ENCODE results near the gene GPANK1. TPM values are rescaled to one million over a fixed set of nuclear protein-coding genes. Genes with fewer than 3 reads are reported as not detected.
"Not testable (repeated sequence)": the region's sequence is repeated elsewhere in the genome, so short reads cannot be mapped to it uniquely, and the experiment has no call there.

The GPANK1 gene
- 10 to 100 TPM; 33.3 to 37.0 TPM for total RNA-seq

DNA sequence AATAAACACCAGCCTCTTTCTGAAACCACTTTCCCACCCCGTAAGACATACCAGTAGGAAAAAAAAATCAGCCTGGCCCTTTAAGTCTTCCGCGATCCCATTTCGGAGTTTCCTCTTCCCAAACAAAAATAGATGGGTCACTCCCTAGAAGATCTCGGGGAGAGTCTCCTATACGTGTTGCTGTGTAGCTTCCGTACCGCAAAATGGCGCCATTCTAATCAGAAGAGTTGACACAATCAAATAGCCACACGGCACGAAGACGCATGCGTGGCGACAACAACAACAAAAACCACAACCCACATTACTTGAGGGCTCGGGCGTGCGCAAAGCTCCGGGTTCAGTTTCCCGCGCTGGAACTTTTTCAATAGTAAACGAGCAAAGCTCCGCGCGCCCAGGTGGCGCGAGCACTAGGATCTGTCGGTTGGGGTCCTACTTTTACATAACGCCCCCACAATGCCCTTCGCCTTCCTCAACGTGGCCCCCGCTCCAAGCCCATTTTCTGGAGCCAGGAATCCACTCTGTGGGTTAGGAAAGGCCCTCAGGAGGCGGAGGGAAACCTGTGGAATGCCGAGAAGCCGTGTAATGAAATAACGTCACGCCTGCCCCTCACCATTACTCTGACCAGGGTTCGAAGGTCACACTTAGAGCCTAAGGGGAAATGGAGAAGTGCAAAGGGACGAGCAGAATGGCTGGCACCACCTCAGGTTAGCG, at the start of gene GPANK1:
Gene GPANK1, minus strand, starts transcription at position 208 of the 711 bp plus-strand sequence. CDS start 519 bp downstream, outside the sequence.
- H3K9me3 Mint-ChIP-seq, result no peaks in the 10 kb centered on the region
- H3K36me3 Mint-ChIP-seq, result peaks cover 69% of the 10 kb centered on the region
- H3K4me3 Mint-ChIP-seq, result peak within 1 kb of the TSS; percentile 96
- H3K4me1 Mint-ChIP-seq, result peaks cover 51% of the 10 kb centered on the region
- H3K27ac Mint-ChIP-seq, result peak within 1 kb of the TSS; percentile 97
- DNase-seq, result peak; percentile 86
- no peaks in the 10 kb centered on the region for H3K27me3 Mint-ChIP-seq

DNA sequence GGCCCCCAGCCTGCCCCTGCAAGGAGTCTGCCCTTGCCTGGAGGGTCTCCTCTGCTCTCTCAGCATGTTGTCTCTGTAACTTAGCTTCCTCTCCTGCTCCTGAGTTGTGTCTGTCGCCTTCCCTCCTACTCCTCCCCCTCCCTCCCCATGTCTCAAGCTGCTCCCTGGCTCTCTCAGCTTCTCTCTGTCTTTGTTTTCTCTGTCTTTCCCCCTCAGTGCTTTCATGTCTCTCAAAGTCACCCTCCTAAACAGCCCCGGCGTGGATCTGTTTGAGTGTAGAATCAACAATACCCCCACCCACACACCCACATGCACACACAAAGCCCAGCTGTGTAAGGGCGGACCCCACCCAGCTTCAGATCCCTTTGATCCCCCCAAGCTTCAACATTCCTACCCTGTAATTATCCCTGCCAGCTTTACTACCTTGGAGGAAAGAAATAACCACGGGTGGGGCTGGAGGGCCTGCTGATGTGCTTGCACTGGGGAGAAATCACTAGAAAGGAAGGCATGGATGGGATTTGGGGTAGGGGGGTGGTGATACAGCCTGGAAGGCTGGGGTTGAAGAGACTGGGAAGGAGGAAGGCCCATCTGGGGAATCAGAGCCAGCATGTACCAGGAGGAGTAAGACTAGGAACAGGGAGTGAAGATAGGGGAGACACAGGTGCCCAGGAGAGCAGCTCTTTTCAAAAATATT, 49.3 kb upstream of the GPANK1 start:
- Mint-ChIP-seq H3K4me1 (peaks cover 12% of the 10 kb centered on the region), H3K27ac (no peak overlapping the region), H3K27me3 (no peaks in the 10 kb centered on the region), H3K4me3 (no peak overlapping the region), H3K9me3 (no peaks in the 10 kb centered on the region), H3K36me3 (no peaks in the 10 kb centered on the region)
- no peak for DNase-seq

DNA sequence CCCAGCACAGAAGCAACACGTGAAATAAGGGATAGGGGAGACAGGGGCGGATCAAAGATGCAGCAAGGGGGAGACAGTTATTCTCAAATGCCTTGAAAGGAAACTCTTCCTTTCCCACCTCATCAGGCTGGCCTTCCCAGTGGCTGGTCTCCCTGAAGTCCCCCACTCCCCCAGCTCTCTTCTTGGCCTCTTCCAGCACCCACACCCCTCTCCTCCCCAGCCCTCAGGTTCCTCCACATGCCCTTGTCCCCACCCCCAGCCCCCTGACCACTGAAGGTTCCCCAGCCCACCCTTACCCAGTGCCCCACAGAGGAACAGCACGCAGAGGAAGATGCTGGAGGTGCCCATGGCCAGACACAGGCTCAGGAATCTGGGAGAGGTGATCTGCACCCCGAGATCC, 48.7 kb upstream of the GPANK1 start:
- no peaks in the 10 kb centered on the region for H3K27me3 Mint-ChIP-seq
- DNase-seq, result no peak
- H3K27ac Mint-ChIP-seq, result no peak overlapping the region
- H3K9me3 Mint-ChIP-seq, result no peaks in the 10 kb centered on the region
- no peaks in the 10 kb centered on the region for H3K36me3 Mint-ChIP-seq
- H3K4me3 Mint-ChIP-seq, result no peak overlapping the region
- peaks cover 12% of the 10 kb centered on the region for H3K4me1 Mint-ChIP-seq

GRCh38 chr6:31712296-31712695, 47.5 kb upstream of the GPANK1 start:
- DNase-seq, result no peak
- H3K36me3 Mint-ChIP-seq, result no peaks in the 10 kb centered on the region
- no peaks in the 10 kb centered on the region for H3K27me3 Mint-ChIP-seq
- no peak overlapping the region for H3K4me3 Mint-ChIP-seq
- no peaks in the 10 kb centered on the region for H3K9me3 Mint-ChIP-seq
- H3K4me1 Mint-ChIP-seq, result peaks cover 12% of the 10 kb centered on the region
- H3K27ac Mint-ChIP-seq, result no peak overlapping the region

DNA sequence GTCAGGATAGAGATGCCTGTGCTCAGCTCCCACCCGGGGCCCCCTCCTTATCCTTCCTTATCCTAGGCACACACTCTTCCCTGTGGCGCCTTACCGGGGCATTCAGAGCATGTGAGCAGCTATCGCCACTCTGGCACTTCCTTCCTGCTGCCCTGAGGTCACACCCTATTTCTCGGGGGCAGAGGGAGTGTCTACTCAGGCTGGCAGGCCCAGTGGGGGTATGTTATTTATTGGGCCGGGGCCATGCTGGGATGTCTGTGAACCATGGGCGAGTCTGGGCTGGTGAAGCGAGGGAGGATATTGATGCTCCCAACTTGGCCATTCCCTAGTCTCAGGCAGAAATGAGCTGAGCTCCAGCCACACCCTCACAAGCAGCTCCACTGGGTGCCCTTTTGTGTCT, 46.4 kb upstream of the GPANK1 start:
- H3K4me3 Mint-ChIP-seq, result peak overlapping the region; percentile 1
- DNase-seq, result no peak
- H3K9me3 Mint-ChIP-seq, result no peaks in the 10 kb centered on the region
- H3K27ac Mint-ChIP-seq, result no peak overlapping the region
- no peaks in the 10 kb centered on the region for H3K27me3 Mint-ChIP-seq
- H3K4me1 Mint-ChIP-seq, result peaks cover 12% of the 10 kb centered on the region
- no peaks in the 10 kb centered on the region for H3K36me3 Mint-ChIP-seq

- no peak overlapping the region for H3K4me3 Mint-ChIP-seq
- no peaks in the 10 kb centered on the region for H3K27me3 Mint-ChIP-seq
- H3K9me3 Mint-ChIP-seq, result no peaks in the 10 kb centered on the region
- DNase-seq, result no peak
- H3K36me3 Mint-ChIP-seq, result no peaks in the 10 kb centered on the region
- H3K27ac Mint-ChIP-seq, result no peak overlapping the region
- peaks cover 12% of the 10 kb centered on the region for H3K4me1 Mint-ChIP-seq
These were observed 45.9 kb upstream of the GPANK1 start for GRCh38 chr6:31710523-31711219.

DNA sequence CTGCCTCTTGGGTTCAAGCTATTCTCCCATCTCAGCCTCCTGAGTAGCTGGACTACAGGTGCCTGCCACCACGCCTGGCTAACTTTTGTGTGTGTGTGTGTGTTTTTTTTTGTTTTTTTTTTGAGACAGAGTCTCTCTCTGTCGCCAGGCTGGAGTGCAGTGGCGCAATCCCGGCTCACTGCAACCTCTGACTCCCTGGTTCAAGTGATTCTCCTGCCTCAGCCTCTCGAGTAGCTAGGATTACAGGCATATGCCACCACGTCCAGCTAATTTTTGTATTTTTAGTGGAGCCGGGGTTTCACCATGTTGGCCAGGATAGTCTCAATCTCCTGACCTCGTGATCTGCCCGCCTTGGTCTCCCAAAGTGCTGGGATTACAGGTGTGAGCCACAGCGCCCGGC, 44.4 kb upstream of the GPANK1 start:
- H3K27ac Mint-ChIP-seq, H3K4me3 Mint-ChIP-seq, H3K36me3 Mint-ChIP-seq, H3K9me3 Mint-ChIP-seq, H3K27me3 Mint-ChIP-seq, DNase-seq: not testable (repeated sequence)
- peaks cover 10% of the 10 kb centered on the region for H3K4me1 Mint-ChIP-seq

DNA sequence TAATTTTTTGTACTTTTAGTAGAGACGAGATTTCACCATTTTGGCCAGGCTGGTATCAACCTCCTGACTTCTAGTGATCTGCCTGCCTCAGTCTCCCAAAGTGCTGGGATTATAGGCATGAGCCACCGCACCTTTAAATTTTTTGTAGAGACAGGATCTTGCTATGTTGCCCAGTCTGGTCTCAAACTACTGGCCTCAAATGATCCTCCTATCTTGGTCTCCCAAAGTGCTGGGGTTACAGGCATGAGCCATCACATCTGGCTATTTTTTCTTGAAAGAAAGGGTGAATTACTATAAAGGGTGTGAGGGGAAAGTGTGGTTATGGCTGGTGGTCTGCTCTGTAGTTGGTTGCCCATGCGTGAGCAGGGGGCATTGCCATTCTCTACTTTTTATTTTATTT, 43.4 kb upstream of the GPANK1 start:
- Mint-ChIP-seq H3K4me1 (peaks cover 7% of the 10 kb centered on the region), H3K9me3 (no peaks in the 10 kb centered on the region), H3K27ac (no peak overlapping the region), H3K4me3 (no peak overlapping the region), H3K27me3 (no peaks in the 10 kb centered on the region), H3K36me3 (no peaks in the 10 kb centered on the region)
- DNase-seq, result no peak

- Mint-ChIP-seq H3K4me1 (peaks cover 7% of the 10 kb centered on the region), H3K9me3 (no peaks in the 10 kb centered on the region), H3K36me3 (peaks cover under 1% of the 10 kb centered on the region), H3K27ac (no peak overlapping the region), H3K27me3 (no peaks in the 10 kb centered on the region), H3K4me3 (no peak overlapping the region)
- no peak for DNase-seq
These were observed 42.9 kb upstream of the GPANK1 start for GRCh38 chr6:31707701-31708100.

- Mint-ChIP-seq H3K27ac (no peak within 1 kb of the TSS), H3K9me3 (no peaks in the 10 kb centered on the region), H3K4me3 (no peak within 1 kb of the TSS), H3K36me3 (peaks cover 3% of the 10 kb centered on the region), H3K4me1 (peaks cover 10% of the 10 kb centered on the region), H3K27me3 (no peaks in the 10 kb centered on the region)
- DNase-seq, result no peak
These were observed 41.8 kb upstream of the GPANK1 start, which contains the start of gene LY6G6F for GRCh38 chr6:31706599-31706998. LY6G6F (plus strand) TSS chr6:31706866; CDS start chr6:31706907, 41 bp downstream.

DNA sequence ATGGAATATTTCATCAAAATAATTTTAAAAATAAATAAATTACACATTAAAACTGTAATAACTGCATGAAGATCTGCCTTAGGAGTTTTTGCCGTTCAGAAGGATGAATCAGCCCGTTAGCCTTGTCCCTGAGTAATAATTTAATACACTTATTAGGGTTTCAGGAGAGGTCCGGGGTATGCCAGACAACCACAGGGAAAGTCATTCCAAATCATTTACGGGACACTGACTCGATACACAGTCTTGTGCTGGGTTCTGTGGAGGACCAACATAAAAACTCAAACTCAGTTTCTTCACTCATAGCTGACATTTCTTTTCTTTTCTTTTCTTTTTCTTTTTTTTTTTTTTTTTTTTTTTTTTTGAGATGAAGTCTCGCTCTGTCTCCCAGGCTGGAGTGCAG, 41.1 kb upstream of the GPANK1 start:
- no peak overlapping the region for H3K4me3 Mint-ChIP-seq
- H3K27me3 Mint-ChIP-seq, result no peaks in the 10 kb centered on the region
- H3K4me1 Mint-ChIP-seq, result peaks cover 14% of the 10 kb centered on the region
- H3K9me3 Mint-ChIP-seq, result no peaks in the 10 kb centered on the region
- H3K36me3 Mint-ChIP-seq, result peaks cover 3% of the 10 kb centered on the region
- DNase-seq, result no peak
- H3K27ac Mint-ChIP-seq, result no peak overlapping the region

DNA sequence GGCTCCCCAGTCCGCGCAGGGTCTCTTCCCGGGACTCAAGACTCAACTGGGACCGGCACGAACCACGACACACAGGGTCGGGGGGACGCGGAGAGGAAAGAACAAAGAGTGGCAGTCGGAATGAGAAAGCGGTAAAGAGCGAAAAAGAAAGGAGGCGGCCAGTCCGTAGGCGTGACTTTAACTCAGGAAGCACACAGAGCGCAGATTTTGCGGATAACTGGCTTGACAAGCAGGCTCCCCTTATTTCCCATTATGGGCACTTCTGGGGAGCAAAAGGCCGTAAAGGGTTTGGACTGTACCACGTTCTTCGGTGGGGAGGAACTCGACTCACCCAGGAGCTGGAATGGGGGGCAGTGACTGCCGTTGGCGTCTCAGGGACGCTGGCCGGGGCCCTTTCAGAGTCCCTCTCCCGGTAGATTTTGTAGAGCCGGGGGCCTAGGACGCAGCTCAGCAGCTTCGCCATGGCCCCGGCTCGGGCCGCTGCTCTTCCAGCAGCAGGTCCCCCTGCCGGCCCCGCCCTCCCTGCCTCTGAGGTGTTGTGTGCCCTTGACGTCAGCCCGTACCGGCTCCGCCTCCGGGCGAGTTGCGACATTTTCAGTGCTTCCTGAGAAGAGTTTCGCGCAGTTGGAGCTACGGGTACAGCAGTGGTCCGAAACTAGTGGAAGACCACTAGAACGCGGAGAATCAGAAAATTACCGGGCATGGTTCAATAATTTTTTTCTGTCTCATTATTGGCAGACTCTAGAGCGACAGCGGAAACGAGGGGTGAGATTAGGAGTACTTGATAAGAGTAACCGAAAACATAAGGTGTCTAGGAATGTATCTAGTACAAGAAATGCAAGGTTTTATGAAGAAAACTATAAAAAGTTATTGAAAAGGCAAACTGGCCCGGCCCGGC, 38.3 kb upstream of the GPANK1 start, which contains the start of gene ABHD16A:
Gene ABHD16A, minus strand, starts transcription at position 506 of the 898 bp plus-strand sequence. Its CDS starts 43 bp downstream, at position 463.
- DNase-seq, result peak; percentile 98
- Mint-ChIP-seq H3K4me1 (peaks cover 13% of the 10 kb centered on the region), H3K36me3 (peaks cover 3% of the 10 kb centered on the region), H3K27me3 (no peaks in the 10 kb centered on the region), H3K27ac (peak within 1 kb of the TSS; percentile 95), H3K4me3 (peak within 1 kb of the TSS; percentile 97), H3K9me3 (no peaks in the 10 kb centered on the region)

GRCh38 chr6:31702405-31702818, 37.6 kb upstream of the GPANK1 start:
- H3K4me1 Mint-ChIP-seq, result peaks cover 18% of the 10 kb centered on the region
- no peak for DNase-seq
- no peaks in the 10 kb centered on the region for H3K9me3 Mint-ChIP-seq
- peaks cover 3% of the 10 kb centered on the region for H3K36me3 Mint-ChIP-seq
- peak overlapping the region; percentile 97 for H3K4me3 Mint-ChIP-seq
- H3K27ac Mint-ChIP-seq, result peak overlapping the region; percentile 95
- H3K27me3 Mint-ChIP-seq, result no peaks in the 10 kb centered on the region

- Mint-ChIP-seq H3K27ac (peak overlapping the region; percentile 95), H3K4me1 (peaks cover 18% of the 10 kb centered on the region), H3K36me3 (peaks cover 3% of the 10 kb centered on the region), H3K9me3 (no peaks in the 10 kb centered on the region), H3K27me3 (no peaks in the 10 kb centered on the region), H3K4me3 (peak overlapping the region; percentile 97)
- DNase-seq, result no peak
These were observed 37.0 kb upstream of the GPANK1 start for GRCh38 chr6:31701666-31702404.

All from activated naive CD8-positive, alpha-beta T cell treated with anti-CD3 and anti-CD28 coated beads for 36 hours (primary cell).